HG03159 (cell line): ENCODE data around the gene MAP3K15.

ENCODE experiments used
- ATAC-seq: cut with Tn5 transposase; IDR thresholded peaks from one replicate; pipeline ENCODE4 v1.9.1; 2021; ENCODE audit warnings: mild to moderate bottlenecking, moderate library complexity; ENCODE audit not compliant: unreplicated experiment

MAP3K15 gene, protein sequence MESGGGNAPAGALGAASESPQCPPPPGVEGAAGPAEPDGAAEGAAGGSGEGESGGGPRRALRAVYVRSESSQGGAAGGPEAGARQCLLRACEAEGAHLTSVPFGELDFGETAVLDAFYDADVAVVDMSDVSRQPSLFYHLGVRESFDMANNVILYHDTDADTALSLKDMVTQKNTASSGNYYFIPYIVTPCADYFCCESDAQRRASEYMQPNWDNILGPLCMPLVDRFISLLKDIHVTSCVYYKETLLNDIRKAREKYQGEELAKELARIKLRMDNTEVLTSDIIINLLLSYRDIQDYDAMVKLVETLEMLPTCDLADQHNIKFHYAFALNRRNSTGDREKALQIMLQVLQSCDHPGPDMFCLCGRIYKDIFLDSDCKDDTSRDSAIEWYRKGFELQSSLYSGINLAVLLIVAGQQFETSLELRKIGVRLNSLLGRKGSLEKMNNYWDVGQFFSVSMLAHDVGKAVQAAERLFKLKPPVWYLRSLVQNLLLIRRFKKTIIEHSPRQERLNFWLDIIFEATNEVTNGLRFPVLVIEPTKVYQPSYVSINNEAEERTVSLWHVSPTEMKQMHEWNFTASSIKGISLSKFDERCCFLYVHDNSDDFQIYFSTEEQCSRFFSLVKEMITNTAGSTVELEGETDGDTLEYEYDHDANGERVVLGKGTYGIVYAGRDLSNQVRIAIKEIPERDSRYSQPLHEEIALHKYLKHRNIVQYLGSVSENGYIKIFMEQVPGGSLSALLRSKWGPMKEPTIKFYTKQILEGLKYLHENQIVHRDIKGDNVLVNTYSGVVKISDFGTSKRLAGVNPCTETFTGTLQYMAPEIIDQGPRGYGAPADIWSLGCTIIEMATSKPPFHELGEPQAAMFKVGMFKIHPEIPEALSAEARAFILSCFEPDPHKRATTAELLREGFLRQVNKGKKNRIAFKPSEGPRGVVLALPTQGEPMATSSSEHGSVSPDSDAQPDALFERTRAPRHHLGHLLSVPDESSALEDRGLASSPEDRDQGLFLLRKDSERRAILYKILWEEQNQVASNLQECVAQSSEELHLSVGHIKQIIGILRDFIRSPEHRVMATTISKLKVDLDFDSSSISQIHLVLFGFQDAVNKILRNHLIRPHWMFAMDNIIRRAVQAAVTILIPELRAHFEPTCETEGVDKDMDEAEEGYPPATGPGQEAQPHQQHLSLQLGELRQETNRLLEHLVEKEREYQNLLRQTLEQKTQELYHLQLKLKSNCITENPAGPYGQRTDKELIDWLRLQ (N-terminal part only)

DNA sequence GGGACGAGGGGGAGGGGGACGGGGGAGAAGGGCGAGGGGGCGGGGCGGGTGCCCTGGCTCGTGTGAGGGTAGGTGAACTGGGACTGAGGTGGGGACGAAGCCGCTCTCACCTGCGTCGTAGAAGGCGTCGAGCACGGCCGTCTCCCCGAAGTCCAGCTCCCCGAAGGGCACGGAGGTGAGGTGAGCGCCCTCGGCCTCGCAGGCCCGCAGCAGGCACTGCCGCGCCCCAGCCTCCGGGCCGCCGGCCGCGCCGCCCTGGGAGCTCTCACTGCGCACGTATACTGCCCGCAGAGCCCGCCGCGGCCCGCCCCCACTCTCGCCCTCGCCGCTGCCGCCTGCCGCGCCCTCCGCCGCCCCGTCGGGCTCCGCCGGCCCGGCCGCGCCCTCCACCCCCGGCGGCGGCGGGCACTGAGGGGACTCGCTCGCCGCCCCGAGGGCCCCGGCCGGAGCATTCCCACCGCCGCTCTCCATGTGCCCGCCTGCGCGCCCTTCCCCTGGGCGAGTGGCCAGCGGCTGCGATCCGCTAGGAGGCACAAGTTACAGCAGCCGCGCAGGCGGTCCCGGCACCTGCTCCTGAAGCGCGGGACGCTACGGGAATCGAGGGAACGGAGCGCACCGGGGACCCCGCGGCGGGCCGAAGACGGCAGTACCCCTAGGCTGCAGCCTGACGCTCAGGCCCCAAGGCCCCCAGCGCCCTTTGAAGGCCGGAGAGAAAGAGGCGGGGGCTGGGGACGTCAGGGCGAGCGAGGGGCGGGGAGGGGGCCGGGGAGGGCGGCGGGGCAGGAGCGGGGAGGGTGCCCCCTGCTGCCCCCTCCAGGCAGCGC, at the start of gene MAP3K15:
Gene MAP3K15, minus strand, starts transcription at position 718 of the 824 bp plus-strand sequence. Its CDS starts 247 bp downstream, at position 471.
- peak; percentile 49 for ATAC-seq

DNA sequence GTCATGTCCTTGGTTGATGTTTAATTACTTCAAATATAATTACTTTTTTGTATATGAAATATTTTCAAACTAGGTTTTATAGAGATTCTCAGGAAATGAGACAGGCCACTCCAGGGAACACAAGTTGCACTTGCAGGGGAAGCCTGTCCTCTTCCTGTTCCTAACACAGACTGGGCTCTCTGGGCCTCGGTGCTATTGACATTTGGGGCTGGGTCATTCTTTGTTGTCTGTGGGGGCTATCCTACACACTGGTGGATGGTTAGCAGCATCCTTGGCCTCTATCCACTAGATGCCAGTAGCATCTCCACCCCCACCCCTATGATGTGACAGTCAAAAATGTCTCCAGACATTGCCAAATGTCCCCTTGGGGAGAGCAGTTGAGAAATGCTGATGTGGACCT, 49.3 kb upstream of the MAP3K15 start:
- ATAC-seq, result no peak

DNA sequence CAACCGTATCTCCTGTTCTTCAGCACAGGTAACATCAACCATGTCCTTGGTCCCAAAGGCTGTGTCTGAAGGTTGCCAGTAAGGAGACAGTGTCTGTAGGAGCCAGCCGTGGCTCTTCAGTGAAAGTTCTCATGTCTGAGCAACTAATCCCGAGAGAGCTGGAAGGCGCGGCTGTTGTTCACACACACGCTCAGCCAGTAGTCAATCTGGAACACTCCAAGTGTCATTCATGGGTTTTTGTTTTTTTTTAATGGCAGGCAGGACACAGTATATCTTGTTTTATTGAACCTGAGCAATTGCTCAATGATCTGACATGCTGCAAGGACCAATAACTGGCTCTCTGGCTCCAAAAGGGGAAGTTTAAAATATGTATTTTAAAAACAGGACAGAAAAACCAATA, 48.4 kb upstream of the MAP3K15 start:
- peak; percentile 11 for ATAC-seq

DNA sequence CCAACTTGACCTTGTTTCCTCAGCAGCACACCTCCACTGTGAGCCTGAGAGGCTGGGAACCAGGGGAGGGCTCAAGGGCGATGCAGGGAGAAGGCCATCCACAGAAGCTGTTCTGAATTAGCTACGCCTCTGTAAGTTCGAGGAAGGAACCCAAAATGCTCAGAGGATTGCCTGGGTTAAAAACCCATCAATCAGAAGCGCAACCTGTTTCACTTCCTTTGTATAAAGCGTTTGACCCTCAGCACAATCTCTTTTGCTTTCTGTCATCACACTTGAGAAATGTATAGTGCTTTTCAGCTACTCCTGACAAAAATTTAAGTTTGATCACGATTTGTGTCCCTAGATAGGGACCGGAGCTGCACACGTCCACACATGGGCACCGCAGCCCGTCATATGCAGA, 48.0 kb upstream of the MAP3K15 start:
- ATAC-seq, result peak; percentile 48

DNA sequence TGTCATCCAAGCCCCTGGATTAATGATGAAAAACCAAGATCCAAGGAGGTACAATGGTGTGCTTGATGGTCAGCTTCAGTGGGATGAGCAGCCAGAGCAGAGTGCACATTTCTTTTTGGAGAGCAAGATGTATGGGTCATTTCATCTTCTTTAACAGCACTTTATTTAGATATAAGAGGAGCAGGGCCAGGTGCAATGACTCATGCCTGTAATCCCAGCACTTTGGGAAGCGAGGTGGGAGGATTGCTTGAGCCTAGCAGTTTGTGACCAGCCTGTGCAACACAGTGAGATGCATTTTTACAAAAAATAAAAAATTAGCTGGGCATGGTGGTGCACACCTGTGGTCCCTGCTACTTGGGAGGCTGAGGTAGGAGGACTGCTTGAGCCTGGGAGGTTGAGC, 45.3 kb upstream of the MAP3K15 start:
- no peak for ATAC-seq

DNA sequence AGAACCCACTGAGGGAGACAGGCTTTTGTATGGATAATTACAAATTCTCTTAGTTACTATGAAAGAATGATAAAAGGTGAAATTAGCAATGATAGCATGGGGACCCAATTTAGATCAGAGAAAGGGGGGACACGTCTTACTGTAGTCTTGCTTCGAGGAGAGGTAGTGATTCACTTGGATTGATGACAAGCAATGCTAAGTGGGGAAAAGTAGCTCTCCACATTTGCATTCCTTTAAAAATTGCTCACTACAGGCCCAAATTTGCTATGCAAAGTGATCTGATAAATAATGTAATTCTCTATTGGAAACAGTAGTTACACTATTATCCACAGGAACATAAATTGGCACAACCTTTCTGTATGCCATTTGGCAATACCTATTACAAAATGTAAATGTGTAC, 42.5 kb upstream of the MAP3K15 start:
- no peak for ATAC-seq

DNA sequence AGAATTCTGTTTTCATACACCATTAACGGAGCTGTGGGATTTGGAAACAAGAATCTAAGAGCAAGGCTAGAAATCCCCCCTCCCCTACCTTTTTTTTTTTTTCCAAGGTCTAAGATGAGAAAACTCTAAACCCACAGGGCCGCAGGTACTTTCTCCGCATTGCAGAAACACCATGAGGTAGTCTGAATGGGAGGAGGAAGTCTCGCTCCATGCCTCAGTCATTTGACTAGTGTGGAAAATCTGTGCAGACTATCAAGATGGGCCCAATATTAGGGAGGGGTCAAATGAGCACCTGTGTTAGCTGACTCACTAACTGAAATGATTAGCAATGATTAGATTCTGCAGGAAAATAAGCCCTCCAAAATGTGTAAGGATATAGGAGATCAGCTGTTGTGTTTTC, 40.9 kb upstream of the MAP3K15 start:
- ATAC-seq, result no peak

DNA sequence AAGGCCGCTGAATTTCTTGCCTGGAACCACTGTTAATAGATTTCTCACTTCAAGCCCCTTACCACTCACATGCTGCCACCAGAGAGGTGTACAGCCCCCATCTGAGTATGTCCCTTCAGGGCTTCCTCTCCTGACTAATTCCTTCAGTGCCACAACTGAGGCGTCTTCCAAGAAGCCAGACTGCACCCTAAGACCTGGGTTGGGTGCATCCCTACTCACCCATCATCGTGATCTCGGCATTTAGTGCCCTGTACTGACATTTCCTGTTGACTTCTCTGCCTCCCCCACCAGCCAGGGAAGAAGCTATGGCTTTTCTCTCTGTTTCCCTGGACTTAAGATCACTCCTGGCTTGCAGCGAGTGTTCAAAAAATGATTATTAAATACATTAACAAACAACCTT, 40.4 kb upstream of the MAP3K15 start:
- no peak for ATAC-seq

DNA sequence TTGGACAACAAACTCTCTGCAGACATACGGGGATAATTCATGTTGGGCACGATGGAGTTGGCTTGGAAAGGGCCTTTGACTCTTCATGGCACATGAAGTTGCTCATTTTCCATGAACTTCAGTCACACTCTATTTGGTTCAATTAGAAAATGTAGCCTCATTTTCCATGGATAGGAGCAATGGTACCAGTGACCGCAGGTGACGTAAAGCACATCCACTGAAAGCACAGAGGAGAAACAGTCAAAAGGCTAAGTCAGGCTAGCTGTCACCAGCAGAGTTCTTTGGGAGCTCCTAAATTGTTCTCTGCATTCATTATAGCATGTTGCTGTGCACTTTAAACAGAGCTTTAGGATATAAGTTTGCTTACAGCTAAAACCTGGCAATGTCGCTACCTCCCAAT, 39.9 kb upstream of the MAP3K15 start:
- ATAC-seq, result no peak

DNA sequence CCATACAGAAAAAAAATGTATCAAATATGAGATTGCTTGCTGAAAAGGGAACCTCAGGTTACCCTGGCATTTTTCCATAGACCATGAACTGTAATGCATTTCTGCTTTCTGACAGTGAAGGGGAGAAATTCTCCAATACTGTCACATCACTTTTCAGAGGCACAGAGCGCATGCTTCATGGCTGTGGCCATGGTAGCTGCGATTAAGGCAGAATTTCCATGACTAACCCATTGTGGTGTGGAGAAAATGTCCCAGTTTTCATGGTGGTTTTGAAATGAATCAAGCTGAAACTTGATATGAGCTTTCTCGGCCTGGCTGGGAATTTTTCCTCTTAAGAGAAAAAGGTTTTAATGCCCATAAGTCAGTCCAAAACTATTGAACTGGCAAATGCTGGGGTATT, 39.5 kb upstream of the MAP3K15 start:
- no peak for ATAC-seq

DNA sequence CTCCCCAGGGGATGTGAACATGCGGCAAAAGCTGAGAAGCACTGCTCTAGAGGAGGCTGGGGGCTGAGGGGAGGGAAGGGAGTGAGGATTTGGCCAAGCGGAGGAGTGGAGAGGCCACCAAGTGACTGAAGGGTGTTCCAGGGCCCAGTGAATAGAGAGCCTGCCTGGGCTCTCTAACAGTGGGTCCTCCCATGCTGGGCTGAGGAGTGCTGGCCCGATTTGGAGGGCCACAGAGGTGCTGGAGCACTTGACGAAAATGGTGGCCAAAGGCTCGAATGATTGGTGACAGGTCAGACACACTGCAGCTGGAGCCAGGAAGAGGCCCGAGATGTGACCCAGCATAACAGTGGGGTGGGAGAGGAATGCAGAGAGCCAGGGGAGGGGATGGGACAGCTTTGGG, 37.5 kb upstream of the MAP3K15 start:
- ATAC-seq, result no peak

DNA sequence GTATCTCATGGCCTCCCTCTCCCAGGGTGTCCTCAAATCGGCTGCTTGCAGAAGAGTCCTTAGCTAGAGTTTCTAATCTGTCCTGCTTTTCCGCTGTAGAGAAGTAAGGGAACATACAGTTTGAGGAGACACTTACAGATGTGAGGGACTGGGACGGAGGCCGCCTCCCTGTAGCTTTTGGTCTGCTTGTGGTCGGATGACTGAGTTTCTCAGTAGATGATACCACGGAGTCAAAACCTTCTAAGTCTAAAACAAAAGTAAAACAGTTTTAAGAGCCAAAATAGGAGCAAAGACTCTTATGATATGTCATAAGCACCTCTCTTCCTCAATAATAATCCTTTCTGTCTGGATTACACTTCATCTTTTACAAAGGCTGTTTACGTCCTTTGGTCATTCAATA, 34.5 kb upstream of the MAP3K15 start:
- no peak for ATAC-seq

DNA sequence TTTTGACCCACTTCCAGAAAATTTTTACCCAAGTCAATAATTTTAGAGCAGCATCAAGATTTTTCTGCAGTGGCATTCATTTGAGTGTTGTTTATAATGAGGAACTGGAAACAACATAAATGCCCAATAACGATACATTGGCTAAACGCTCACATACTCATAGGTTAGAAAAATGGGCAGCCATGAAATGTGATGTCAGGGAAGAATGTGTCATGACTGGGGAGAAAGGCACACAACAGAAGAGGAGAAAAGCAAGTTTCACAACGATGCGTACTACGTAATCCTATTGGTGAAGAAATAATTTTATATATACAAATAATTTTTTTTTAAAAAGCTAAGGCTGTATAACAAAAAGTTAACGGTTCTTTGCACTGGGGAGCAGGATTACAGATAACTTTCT, 33.6 kb upstream of the MAP3K15 start:
- no peak for ATAC-seq

DNA sequence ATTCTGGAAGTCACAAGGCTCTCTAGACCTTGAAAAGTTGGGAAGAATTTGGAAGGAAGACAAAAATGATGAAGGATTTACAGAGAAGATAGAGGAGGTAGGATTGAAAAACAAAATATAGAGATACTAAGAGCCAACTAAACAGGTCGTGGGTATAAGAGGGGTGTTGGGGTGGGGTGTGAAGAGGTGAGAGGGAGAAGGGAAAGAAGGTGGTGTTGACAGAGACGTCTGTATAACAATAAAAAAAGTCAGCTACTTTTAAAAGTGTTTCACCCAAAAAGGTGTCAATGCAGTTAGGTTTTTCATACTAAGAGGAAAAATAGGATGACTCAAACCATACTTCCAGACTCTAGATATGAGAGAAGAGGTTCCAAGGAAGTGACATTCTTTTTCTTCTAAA, 33.0 kb upstream of the MAP3K15 start:
- no peak for ATAC-seq

DNA sequence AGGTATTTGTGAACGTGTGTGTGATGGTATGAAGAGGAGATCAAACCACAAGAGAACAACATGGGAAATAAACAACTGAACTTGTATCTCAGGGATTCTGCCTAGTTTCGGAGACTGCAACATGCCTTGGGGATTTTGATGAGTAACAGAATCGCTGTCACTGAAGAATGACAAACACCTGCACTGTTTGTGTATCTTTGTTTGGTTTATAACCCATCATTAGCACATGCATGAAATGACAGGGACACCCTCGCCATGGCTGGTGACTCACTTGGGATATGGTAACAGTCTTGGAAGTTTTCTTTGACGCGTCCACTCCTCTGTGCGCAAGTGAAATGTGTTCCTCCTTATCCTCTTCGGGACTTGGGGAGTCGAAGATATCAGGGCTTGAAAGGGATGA, 30.3 kb upstream of the MAP3K15 start:
- no peak for ATAC-seq

DNA sequence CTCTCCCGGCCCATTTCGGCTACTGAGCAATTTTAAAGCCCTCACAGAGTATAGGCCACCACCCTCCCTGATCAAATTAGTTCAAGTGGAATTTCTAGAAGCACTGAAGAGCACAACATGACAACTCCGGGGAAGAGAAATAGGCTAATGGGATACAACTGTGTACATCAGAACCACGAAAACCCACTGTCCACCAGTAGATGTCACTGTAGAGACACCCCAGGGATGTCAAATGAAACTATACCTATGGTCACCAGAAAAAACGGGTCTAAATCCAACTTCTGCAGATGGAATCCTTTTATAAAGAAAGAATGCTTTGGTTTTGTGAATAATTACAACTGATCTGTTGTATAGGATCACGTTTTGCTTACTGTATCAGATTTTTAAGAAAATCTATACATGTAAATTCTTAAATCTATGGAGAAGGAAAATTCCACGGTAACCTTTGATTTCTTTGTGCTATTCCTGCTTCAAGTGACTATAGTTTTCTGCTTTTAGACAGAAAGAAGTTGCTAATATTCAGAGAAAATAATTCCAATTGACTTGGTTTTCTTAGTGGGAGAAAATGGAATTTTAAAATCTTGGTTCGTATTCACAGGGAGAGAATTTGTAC, 29.5 kb upstream of the MAP3K15 start:
- ATAC-seq, result peak; percentile 67

DNA sequence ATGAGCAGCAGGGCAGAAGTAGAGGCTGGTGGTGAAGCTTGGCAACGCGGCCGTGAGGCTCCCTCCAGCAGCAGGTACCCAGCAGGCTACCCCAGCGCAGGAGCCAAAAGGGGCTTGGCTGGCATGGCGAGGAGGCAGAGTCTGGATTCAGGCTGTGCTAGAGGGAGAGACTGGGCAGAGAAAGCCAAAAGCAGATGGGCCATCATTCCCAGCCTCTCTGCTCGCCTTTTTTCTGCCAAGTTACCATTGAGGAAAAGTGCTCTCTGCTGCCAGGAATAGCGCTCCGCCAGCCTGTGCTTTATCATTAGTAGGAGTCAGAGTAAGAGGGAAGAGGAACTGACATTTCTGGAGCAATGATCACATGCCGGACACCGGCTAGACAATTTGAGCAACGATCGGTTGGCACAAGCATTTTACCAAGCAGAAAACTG, 28.7 kb upstream of the MAP3K15 start:
- ATAC-seq, result no peak

DNA sequence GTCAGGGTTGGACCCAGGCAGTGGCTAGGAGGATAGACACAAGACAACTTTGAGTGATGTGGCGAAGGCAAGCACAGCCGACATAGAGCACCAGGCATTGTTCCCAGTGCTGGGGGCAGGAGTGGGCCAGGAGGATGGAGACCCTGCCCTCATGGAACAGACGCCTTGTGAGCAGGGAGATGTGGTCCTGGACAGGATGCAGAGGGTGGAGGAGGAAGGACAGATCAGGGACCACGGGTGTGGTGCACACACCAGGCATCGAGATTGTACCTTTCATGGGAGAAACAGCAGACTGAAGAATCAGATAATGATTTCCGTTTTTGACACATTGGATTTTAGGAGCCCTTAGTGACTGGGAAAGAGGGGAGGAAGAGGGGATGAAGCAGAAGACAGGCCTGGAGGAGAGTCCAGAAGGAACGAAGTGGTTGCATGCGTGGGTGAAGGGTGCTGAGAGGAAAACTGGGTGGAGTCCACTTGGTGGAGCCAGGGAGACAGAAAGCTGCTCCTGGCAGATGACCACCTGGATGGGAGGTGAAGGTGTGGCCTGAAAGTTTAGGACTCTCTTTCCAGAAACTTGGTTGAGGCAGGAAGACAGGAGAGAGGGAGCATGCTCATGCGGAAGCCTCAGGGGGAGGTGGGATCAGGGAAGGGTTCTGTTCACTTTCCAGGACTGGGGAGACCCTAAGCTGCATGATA, 27.9 kb upstream of the MAP3K15 start:
- no peak for ATAC-seq

DNA sequence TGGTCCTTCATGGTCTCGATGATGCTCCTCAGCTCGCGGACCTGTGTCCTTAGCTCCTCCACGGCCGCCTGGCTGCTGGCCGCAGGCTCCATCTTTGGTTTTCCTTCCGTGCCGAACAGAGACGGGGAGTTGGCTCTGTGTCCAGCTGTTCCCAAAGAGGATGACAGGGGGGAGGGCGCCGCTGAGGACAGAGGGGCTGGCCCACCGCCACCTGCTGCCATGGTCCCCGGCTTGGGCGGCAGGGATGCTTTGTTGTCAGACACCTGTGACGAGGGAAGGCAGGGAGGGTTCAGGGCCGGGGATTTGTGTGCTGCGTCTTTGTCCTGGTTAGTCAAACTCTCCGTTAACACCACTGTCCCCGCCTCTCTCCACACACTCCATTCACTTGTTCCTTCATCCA, 26.6 kb upstream of the MAP3K15 start:
- ATAC-seq, result no peak
